MM.1S (cell line): ENCODE results near the gene HOXD9.

ENCODE experiments used
- DNase-seq: peaks from one replicate; pipeline ENCODE4 v3.0.0-alpha.2; 2015
- H2AFZ ChIP-seq: fragments of 300-600 bp; sonication (generic); 2 replicates; pipeline ENCODE4 v1.6.0; 2016; ENCODE audit warnings: antibody characterized with exemption, low read length
- H3F3A ChIP-seq: fragments of 300-600 bp; sonication (generic); 2 replicates; pipeline ENCODE4 v1.6.1; 2016; ENCODE audit warnings: mild to moderate bottlenecking, antibody characterized with exemption, low read length, moderate library complexity, mixed read lengths; ENCODE audit not compliant: insufficient read depth
- H3K27ac ChIP-seq: fragments of 300-600 bp; sonication (generic); 2 replicates; pipeline ENCODE4 v1.5.1; 2016; ENCODE audit warnings: mild to moderate bottlenecking, low read length
- H3K27me3 ChIP-seq: fragments of 300-600 bp; sonication (generic); replicated peaks from 2 replicates; pipeline ENCODE4 v1.6.0; 2016; ENCODE audit warnings: low read length; ENCODE audit not compliant: insufficient read depth
- H3K36me3 ChIP-seq: fragments of 300-600 bp; sonication (generic); replicated peaks from 2 replicates; pipeline ENCODE4 v1.6.1; 2016; ENCODE audit warnings: mild to moderate bottlenecking, low read length, mixed read lengths; ENCODE audit not compliant: insufficient read depth
- H3K4me1 ChIP-seq: fragments of 300-600 bp; sonication (generic); 2 replicates; pipeline ENCODE4 v1.6.1; 2016; ENCODE audit warnings: low read length, mixed read lengths
- H3K4me2 ChIP-seq: fragments of 300-600 bp; sonication (generic); 2 replicates; pipeline ENCODE4 v1.6.0; 2016; ENCODE audit warnings: low read depth, low read length
- H3K4me3 ChIP-seq: fragments of 300-600 bp; sonication (generic); 2 replicates; pipeline ENCODE4 v1.5.1; 2016; ENCODE audit warnings: low read length, mixed read lengths
- H3K79me2 ChIP-seq: fragments of 300-600 bp; sonication (generic); 2 replicates; pipeline ENCODE4 v1.6.1; 2016; ENCODE audit warnings: mixed run types, low read length, mixed read lengths
- H3K9ac ChIP-seq: fragments of 300-600 bp; sonication (generic); 2 replicates; pipeline ENCODE4 v1.6.1; 2016; ENCODE audit warnings: low read length, mixed read lengths
- H3K9me2 ChIP-seq: fragments of 300-600 bp; sonication (generic); replicated peaks from 2 replicates; pipeline ENCODE4 v1.6.1; 2016; ENCODE audit warnings: mild to moderate bottlenecking, low read length, mixed read lengths; ENCODE audit not compliant: insufficient read depth
- H3K9me3 ChIP-seq: fragments of 300-600 bp; sonication (generic); replicated peaks from 2 replicates; pipeline ENCODE4 v1.6.1; 2016; ENCODE audit warnings: mild to moderate bottlenecking, low read length, mixed read lengths; ENCODE audit not compliant: insufficient read depth
- H4K20me1 ChIP-seq: fragments of 300-600 bp; sonication (generic); 2 replicates; pipeline ENCODE4 v1.6.1; 2016; ENCODE audit warnings: mild to moderate bottlenecking, low read length, moderate library complexity, mixed read lengths; ENCODE audit not compliant: insufficient read depth
- CTCF ChIP-seq: fragments of 300-600 bp; sonication (generic); IDR thresholded peaks from 2 replicates; pipeline ENCODE4 v1.5.1; 2016; ENCODE audit warnings: antibody characterized with exemption, low read length, mixed read lengths
- EZH2 ChIP-seq: fragments of 300-600 bp; sonication (generic); optimal IDR thresholded peaks from 2 replicates; pipeline ENCODE3; 2017; ENCODE audit warnings: low read depth, mild to moderate bottlenecking, antibody characterized with exemption, low read length, mixed read lengths
- EZH2phosphoT487 ChIP-seq: fragments of 300-600 bp; sonication (generic); IDR thresholded peaks from 2 replicates; pipeline ENCODE4 v1.6.1; 2018; ENCODE audit warnings: antibody characterized with exemption, low read length

HOXD9 gene

GRCh38 chr2:176075481-176075880, 47.0 kb upstream of the HOXD9 start:
- Histone ChIP-seq H3K4me3 (no peak overlapping the region), H4K20me1 (no peaks in the 10 kb centered on the region), H3F3A (no peaks in the 10 kb centered on the region), H3K79me2 (no peaks in the 10 kb centered on the region), H3K4me2 (no peak overlapping the region), H3K9me3 (no peaks in the 10 kb centered on the region), H3K9me2 (no peaks in the 10 kb centered on the region), H3K27me3 (no peaks in the 10 kb centered on the region), H3K9ac (no peak overlapping the region), H2AFZ (no peak overlapping the region), H3K36me3 (no peaks in the 10 kb centered on the region), H3K27ac (no peak overlapping the region), H3K4me1 (no peaks in the 10 kb centered on the region)
- TF ChIP-seq EZH2 (no peak), EZH2phosphoT487 (no peak), CTCF (no peak)
- DNase-seq: no peak

GRCh38 chr2:176076063-176076462, 46.5 kb upstream of the HOXD9 start:
- no peaks in the 10 kb centered on the region for H3K9me2 ChIP-seq
- no peaks in the 10 kb centered on the region for H3K79me2 ChIP-seq
- no peak overlapping the region for H3K27ac ChIP-seq
- H3K4me2 ChIP-seq: no peak overlapping the region
- no peaks in the 10 kb centered on the region for H4K20me1 ChIP-seq
- H2AFZ ChIP-seq: no peak overlapping the region
- no peaks in the 10 kb centered on the region for H3F3A ChIP-seq
- no peak overlapping the region for H3K9ac ChIP-seq
- no peaks in the 10 kb centered on the region for H3K4me1 ChIP-seq
- H3K27me3 ChIP-seq: no peaks in the 10 kb centered on the region
- DNase-seq: no peak
- no peak for TF ChIP-seq CTCF
- TF ChIP-seq EZH2: no peak
- TF ChIP-seq EZH2phosphoT487: no peak
- H3K4me3 ChIP-seq: no peak overlapping the region
- no peaks in the 10 kb centered on the region for H3K9me3 ChIP-seq
- H3K36me3 ChIP-seq: no peaks in the 10 kb centered on the region

- Histone ChIP-seq H4K20me1 (no peaks in the 10 kb centered on the region), H3K27me3 (no peaks in the 10 kb centered on the region), H3K9ac (no peak overlapping the region), H2AFZ (no peak overlapping the region), H3K4me2 (no peak overlapping the region), H3K4me3 (no peak overlapping the region), H3F3A (no peaks in the 10 kb centered on the region), H3K36me3 (no peaks in the 10 kb centered on the region), H3K9me3 (no peaks in the 10 kb centered on the region), H3K79me2 (no peaks in the 10 kb centered on the region), H3K9me2 (no peaks in the 10 kb centered on the region), H3K4me1 (no peaks in the 10 kb centered on the region), H3K27ac (no peak overlapping the region)
- TF ChIP-seq EZH2 (no peak), CTCF (no peak), EZH2phosphoT487 (no peak)
- no peak for DNase-seq
Measured at GRCh38 chr2:176076796-176077195, 45.7 kb upstream of the HOXD9 start.
